Activated CD4-positive, alpha-beta T cell treated with anti-CD3 and anti-CD28 coated beads for 24 hours (primary cell): ENCODE measurements around the gene KCNIP1.

Experiments used
- DNase-seq, 2 donors: peaks; one replicate each; pipeline ENCODE4 v3.0.0-alpha.2; 2020; ENCODE audit warnings: low read depth in 2 of 2

The KCNIP1 gene

GRCh38 chr5:170508660-170509347, 5.0 kb downstream of the KCNIP1 start:
- DNase-seq, result no peak

DNA sequence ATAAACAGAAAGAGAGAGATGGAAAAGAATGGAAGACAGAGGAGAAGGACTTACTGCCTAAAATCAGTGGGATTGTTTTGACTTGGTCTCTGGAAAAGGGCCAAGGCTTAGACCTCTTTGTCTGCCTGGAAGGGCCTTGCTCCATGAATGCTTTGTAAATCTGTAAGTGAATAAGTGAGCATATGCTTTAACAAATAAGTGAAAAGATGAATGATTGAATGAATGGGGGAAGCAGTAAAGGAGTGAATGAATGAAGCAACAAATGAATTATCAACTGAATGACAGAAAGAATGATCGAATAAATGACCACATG, 5.5 kb downstream of the KCNIP1 start:
- DNase-seq, result no peak

DNA sequence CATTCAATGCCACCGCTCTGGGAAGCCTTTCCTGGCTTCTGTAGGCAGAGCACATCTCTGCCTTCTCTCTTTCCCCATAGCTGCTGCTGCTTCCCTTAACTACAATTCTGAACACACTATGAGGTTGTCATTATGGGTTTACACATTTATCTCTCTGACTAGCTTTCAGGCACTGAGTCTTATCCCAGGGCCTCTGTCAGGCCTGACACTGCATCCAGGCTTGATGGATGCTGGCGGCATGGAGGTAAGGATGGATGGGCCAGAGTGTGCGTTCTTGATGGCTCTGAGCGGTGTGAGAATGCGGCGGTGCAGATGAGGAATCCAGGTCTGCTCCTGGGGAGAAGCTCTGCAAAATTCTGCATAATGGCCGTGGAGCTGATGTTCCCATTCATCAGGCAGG, 6.3 kb downstream of the KCNIP1 start:
- DNase-seq, result no peak

GRCh38 chr5:170510559-170510958, 6.7 kb downstream of the KCNIP1 start:
- DNase-seq, result no peak

GRCh38 chr5:170511551-170512258, 7.9 kb downstream of the KCNIP1 start:
- DNase-seq, result no peak

DNA sequence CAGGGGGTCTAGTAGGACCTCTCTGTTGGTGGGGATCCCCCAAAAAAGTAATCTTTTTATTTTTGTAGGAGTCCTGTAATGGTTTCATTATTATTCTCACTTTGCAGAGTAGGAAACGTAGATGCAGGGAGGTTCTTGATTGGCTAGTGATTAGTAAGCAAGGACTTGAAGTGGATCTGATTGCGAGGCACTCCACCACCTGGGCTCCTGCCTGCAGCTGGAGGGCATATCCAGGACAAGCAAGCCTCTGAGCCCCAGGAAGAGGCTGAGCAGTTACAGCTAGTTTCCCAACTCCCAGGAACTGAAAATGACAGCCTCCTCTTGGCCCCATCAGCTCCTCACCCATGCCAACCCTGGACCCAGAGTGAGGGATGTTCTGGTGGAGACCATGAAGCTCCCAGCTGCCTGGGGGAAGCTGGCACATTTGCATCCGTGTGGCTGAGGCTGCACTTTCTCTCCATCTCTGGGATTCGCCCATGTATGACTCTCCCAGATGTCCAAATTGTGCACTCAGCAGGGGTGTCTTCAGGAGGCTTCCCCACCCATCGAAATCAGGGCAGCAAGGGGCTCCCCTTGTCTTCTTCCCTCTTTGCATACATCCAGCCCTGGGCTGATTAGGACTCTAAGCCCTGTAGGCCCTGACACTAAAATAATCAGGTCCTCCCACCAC, 10.2 kb downstream of the KCNIP1 start:
- DNase-seq, result no peak

- no peak for DNase-seq
Observed at GRCh38 chr5:170517411-170517810, 13.6 kb downstream of the KCNIP1 start.

DNA sequence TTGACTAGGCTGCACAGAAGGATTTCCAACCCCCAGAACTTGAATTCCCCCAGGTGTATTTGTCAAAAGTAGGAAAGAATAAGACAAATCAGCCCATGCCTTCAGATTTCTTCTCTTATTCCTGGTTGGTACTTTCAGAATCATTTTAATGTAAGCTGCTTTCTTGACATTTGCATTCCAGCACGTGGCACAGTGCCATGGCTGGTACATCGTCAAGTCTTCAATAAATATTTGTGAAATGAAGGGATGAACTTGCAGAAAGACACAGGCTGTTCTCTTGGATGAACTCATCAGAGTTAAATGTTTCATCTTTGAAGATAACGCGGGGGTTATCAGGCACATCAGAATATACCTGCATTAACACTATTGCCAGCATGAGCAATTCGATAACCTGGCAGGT, 14.5 kb downstream of the KCNIP1 start:
- no peak for DNase-seq

DNA sequence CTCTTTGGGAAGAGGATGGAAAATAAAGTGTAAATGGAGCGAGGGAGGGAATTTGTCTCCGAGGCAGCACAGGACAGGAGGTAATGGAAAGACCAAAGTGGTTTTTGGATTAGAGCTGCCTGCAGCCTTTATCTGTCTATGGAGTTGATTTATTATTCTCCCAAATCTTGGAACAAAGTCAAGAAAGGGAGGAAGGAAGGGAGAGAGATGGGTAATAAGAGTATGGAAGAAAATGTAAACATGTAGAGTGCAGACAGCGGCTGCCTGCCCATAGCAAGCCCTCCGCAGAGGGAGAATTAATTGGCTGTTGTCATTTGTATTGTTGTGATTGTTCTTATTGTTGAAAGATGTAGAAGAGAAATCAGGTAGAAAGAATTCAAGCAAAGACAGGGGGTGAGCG, 15.7 kb downstream of the KCNIP1 start:
- no peak for DNase-seq

GRCh38 chr5:170520372-170520771, 16.6 kb downstream of the KCNIP1 start:
- DNase-seq, result no peak

DNA sequence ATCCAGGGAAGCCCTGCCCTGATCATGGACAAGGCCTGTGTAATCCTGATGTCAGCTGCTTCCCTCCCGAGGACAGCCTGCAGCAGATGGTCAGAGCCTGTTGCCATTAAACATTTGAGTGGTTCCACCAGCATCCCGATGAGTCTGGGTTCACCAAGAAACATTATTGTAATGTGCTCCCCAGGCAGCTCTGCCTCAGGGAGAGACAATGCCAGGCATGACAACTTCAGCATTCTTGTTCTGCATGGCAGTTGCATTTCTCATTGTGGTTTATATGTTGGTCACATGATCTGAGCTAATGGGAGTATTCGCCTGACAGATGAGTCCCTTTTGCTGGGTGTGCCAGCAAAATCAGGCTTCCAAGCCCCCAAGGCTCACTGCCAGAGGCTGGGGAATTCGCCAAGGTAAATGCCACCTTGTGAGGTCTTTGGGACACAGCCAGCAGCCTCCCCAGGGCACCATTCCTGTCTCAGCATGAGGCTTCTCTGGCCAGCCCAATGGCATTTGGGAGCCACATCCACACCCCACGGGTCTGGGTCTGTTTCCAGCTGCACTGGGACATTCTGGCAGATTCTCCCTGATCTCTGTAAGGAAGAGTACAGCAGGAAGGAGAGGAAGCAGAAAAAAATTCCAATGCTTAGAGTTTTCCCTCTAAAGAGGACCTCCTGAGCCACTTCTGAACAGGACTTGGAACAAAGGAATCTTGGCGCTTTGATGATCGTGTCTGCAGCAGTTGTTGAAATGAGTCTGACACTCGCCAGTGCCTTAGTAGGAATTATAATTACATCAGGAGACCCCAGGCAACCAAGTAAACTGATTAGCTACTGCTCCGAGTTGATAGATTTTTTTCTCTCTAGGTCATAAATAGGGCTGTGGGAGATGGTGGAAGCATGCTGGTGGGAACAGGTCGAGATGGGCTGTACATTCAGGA, 18.7 kb downstream of the KCNIP1 start:
- DNase-seq, result no peak

DNA sequence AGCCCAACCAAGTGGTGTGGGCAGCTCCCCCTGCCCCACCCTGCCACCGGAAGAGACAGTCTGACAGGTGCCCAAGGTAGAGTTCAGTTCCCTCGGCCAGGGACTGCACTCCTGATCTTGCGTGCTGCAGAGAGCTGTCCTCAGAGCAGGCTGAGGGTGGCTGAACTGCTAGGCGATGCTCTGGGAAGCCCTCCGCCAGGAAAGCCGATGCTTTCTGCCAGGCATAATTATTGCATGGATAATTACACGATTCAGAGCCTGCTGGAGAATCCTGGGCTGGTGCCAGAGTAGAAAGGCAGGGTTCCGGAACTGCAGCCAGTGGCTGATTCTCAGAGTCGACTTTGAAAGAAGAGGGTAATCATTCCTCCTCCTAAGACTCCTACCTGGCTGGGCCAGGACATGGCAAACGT, 19.3 kb downstream of the KCNIP1 start:
- no peak for DNase-seq

DNA sequence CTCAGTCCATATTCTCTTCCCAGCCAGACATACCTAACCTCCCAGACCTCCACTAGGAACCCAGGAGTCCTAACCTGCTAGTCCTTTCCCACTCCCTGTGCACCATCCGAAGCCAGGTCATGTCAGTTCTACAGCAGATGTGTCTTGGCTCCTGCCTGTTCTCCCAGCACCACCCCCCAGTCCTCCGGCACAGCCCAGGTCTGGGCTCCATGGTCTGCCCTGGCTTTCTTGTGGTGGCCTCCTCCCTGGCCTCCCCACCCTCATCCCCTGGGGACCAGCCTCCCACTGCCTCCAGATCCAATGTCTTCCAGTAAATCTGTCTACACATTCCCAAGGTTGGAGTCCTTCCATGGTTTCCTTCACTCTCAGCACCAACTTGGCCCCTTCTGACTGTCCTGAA, 20.0 kb downstream of the KCNIP1 start:
- no peak for DNase-seq

GRCh38 chr5:170524576-170524975, 20.8 kb downstream of the KCNIP1 start:
- DNase-seq, result no peak

GRCh38 chr5:170525470-170526211, 21.8 kb downstream of the KCNIP1 start:
- no peak for DNase-seq

DNA sequence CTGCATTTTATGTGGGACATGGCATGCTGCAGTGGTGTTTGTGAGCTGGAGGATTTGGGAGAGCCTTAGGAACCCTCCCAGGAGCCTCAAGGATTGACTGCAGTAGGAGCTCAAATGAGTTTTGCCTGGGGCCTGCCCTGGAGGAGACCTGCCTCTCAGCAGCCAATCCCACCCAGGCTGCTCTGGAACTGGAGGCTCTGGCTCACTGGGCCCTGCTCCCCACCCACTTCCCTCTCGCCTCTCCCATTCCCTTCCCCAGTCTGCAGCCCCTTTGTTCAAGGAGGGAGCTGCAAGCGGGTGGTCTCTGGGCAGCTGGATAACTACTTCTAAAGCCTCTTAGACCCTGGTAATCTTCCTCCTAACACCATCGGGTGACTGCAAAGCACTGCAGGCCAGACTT, 24.2 kb downstream of the KCNIP1 start:
- DNase-seq, result no peak

DNA sequence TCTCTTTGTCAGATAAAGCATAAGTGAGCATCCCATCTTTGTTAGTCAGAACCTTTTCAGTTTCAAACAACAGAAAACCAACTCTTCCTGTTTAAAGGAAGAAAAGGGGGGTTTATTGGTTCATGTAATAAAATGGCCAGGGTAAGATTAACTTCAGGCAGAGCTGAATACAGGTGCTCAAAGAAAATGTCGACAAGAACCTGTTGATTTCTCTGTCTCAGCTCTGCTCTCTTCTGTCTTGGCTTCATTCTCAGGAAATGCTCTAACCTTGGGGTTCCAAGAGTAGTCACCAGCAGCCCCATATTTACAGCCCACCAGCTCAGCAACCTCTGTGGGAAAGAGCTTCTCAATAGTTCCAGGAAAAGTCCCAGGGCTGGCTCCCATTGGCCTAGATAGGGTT, 25.2 kb downstream of the KCNIP1 start:
- no peak for DNase-seq

DNA sequence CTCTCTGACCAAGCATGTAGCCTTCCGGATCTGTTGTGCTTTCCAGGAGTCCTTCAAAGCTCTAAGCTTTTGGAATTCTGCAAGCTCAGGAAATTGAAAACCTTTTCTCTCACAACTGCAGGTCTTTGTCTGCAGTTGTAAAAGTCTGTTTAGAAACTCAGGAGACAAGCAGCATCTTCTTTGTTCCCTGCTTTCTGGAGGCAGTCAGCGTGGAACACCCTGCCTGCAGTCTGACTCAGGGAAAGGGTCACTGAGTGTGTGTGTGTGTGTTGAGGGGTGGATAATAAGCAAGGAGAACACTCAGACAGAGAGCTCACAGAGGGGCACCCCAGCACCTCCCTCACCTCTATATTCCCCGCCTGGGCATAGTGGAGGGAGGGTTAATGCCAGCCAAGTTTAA, 29.1 kb downstream of the KCNIP1 start:
- no peak for DNase-seq

GRCh38 chr5:170533383-170533782, 29.6 kb downstream of the KCNIP1 start:
- DNase-seq, result no peak

DNA sequence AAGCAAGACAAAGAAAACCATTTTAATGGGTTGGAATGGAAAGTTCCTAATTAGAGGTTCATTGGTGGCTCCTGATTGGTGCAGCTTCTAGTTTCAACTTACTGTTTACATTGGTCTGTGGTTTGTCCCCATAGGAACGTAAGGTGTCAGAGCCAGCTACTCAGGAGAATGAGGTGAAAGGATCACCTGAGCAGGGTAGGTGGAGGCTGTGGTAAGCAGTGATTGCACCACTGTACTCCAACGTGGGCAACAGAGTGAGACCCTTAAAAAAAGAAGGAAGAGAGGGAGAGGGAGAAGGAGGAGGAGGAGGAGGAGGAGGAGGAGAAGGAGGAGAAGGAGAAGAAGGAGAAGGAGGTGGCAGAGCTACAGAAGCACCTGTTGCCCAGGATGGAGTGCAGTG, 30.4 kb downstream of the KCNIP1 start:
- DNase-seq, result no peak

- DNase-seq, result no peak
Observed at GRCh38 chr5:170534941-170535340, 31.1 kb downstream of the KCNIP1 start.
